GM21528 (cell line): Measurements from ENCODE around the gene DAW1.
"Not testable (repeated sequence)": the region's sequence is repeated elsewhere in the genome, so short reads cannot be mapped to it uniquely, and the experiment has no call there.

ENCODE experiments used
- ATAC-seq: cut with Tn5 transposase; IDR thresholded peaks from one replicate; pipeline ENCODE4 v1.9.1; 2021; ENCODE audit warnings: mild to moderate bottlenecking, moderate library complexity; ENCODE audit not compliant: unreplicated experiment, low FRiP score

DAW1 gene

DNA sequence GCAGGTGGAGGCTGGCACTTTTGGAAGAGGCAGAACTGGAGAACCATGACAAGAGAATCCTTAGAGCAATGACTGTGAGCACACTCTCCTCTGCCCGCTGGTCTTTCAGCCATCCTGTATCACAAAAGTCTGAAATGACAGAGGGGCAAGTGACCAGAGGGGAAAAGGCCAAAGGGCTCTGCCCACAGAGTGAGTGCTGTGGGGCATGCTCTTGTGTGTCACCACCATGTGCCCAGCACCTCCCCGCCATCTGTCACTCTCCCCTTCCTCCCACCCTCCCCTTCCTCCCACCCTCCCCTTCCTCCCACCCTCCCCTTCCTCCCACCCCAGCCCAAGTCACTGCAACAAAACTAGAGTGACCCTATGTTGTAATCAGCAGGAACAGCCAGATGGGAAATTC, 31.9 kb downstream of the DAW1 start:
- no peak for ATAC-seq

DNA sequence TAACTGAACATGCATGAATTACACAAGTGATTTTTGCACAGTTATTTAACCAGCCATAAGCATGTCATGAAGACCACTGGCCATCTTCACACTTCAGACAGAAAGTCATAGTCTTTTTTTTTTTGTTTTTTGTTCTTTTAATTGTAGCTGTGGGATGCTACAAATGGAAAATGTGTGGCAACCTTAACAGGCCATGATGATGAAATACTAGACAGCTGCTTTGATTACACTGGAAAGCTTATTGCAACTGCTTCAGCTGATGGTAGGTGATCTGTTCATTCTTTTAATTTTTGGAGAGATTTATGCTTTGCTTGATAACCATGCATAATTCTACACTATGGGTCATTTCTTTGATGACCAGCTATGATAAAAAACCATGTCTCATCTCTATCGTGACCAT, 35.6 kb downstream of the DAW1 start:
- ATAC-seq = no peak

DNA sequence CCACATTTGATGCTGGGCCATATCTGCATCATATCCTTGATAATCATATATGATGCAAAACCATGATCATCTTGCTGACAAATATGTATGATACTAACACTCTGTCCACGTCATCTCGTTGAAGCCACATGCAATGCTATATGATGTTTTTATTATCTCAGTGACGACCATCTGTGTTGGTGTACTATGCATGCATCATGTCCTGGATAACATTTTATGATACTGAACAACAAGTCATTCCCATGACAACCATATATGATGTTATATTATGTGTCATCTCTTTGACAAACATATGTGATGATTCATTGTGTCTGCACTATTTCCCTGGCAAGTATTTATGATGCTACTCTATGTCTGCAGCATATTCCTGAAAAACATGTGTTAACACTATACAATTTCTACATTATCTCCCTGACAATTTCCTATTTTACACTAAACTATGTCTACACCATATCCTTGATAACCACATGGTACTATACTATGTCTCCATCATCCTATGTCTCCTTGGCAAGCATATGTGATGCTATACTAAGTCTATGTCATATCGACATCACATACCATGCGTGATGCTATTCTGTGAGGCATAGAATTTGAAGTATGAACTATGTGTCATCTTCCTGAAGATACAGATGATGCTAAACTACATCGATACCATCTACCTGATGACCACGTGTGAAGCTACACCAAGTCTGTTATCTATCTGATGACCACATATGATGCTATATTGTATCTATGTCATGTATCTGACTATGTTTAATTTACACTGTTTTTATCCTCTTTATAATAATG, 37.0 kb downstream of the DAW1 start:
- no peak for ATAC-seq

DNA sequence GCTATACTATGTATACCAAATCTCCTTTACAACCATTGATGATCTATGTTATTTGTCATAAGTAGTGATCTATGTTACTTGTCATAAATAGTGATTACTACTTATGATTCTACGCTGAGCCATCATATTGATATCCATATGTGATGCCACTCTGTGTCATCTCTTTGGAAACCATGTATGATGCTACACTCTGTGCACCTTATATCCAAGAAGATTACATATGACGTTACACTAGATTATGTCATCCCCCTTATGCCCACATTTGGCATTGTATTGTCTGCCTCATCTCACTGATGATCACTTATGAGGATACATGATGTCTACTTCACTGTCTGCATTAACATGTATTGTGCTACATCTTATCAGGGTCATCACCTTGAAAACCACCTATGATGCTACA, 42.9 kb downstream of the DAW1 start:
- no peak for ATAC-seq

DNA sequence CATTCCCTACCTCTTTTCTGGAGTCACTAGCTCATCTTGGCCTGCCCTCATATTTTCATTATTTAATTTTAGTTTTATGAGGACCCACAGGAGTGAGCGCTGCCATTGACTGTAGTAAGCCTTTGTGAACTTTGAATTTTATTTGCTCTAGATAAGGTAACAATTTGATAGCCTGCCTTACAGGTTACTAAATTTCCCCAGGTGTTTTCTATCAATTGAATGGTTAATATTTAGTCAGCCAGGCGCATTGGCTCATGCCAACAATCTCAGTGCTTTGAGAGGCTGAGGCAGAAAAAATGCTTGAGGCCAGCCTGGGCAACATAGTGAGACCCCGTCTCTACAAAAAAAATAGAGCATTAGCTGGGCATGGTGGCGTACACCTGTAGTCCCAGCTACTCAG, 50.2 kb downstream of the DAW1 start:
- no peak for ATAC-seq

DNA sequence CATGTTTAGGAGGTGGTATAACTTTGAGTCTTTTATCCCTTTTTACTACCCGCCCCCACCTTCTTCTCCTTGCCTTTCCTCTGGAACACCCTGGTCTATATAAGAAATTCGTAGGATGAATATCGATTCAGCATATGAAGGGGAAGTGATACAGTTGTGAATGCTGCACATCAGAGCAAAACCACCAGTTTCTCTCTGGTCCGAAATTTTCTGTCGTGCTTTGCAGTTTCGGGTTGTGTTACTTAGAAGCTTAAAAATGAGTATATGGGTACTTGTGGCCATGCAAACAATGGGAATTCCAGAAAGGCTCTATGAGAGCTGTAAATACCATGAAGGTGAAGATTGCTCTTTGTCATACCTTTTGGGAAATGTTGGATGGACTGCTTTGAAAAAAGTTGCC, 60.6 kb downstream of the DAW1 start:
- ATAC-seq = no peak

GRCh38 chr2:227932403-227932802, 61.0 kb downstream of the DAW1 start:
- ATAC-seq = no peak

GRCh38 chr2:227933884-227934283, 62.5 kb downstream of the DAW1 start:
- ATAC-seq = no peak

- ATAC-seq = not testable (repeated sequence)
These were observed 64.8 kb downstream of the DAW1 start for GRCh38 chr2:227936249-227936648.

GRCh38 chr2:227939271-227940027, 68.0 kb downstream of the DAW1 start:
- ATAC-seq = no peak

- ATAC-seq = no peak
These were observed 70.6 kb downstream of the DAW1 start for GRCh38 chr2:227942021-227942420.

GRCh38 chr2:227942965-227943364, 71.5 kb downstream of the DAW1 start:
- no peak for ATAC-seq

GRCh38 chr2:227960317-227960716, 88.9 kb downstream of the DAW1 start:
- ATAC-seq = no peak

- no peak for ATAC-seq
These were observed 100.3 kb downstream of the DAW1 start for GRCh38 chr2:227971619-227972230.

GRCh38 chr2:227973241-227973640, 101.8 kb downstream of the DAW1 start:
- ATAC-seq = no peak
